GM23338 (cell line): ENCODE measurements around the gene NRP1.

Source experiments
- CREB1 ChIP-seq: fragments of 250-450 bp; sonication (Bioruptor Pico); IDR thresholded peaks from 2 replicates; pipeline ENCODE4 v1.5.0; 2020; ENCODE audit warnings: low read depth, mild to moderate bottlenecking, moderate library complexity
- EZH2 ChIP-seq: fragments of 200-600 bp; sonication (generic); IDR thresholded peaks from one replicate; pipeline ENCODE4 v1.8.0; 2017; ENCODE audit warnings: antibody characterized with exemption, mild to moderate bottlenecking, low read depth; ENCODE audit not compliant: unreplicated experiment
- EZH2phosphoT487 ChIP-seq: fragments of 200-600 bp; sonication (generic); IDR thresholded peaks from one replicate; pipeline ENCODE4 v1.8.1; 2018; ENCODE audit warnings: antibody characterized with exemption; ENCODE audit not compliant: unreplicated experiment
- JUNB ChIP-seq: IDR thresholded peaks from one replicate; pipeline ENCODE4 v1.6.1; 2016; ENCODE audit warnings: antibody characterized with exemption; ENCODE audit not compliant: unreplicated experiment
- NANOG ChIP-seq: IDR thresholded peaks from 2 replicates; pipeline ENCODE4 v1.6.1; 2016; ENCODE audit warnings: antibody characterized with exemption, borderline replicate concordance
- POLR2AphosphoS5 ChIP-seq: IDR thresholded peaks from 2 replicates; pipeline ENCODE4 v1.6.1; 2016; ENCODE audit warnings: antibody characterized with exemption, low read depth
- ZNF114 ChIP-seq: fragments of 250-450 bp; sonication (Bioruptor Pico); IDR thresholded peaks from 2 replicates; pipeline ENCODE4 v1.5.0; 2020; ENCODE audit warnings: mild to moderate bottlenecking, moderate library complexity
- TF ChIP-seq, protein P1 (sequence below), 2 experiments: fragments of 200-600 bp in 1 of 2; sonication (generic) in 1 of 2; conservative IDR thresholded peaks; 2 replicates each; pipeline versions ENCODE4 v1.5.1 to v1.6.1; 2016 to 2017; ENCODE audit warnings: antibody characterized with exemption in 2 of 2, low read depth in 2 of 2, mild to moderate bottlenecking in 2 of 2, moderate library complexity in 1 of 2
- TF ChIP-seq, protein P2 (sequence below): IDR thresholded peaks from 2 replicates; pipeline ENCODE4 v1.6.1; 2016; ENCODE audit warnings: antibody characterized with exemption
- TF ChIP-seq, protein P3 (sequence below): fragments of 250-450 bp; sonication (Bioruptor Pico); IDR thresholded peaks from 2 replicates; pipeline ENCODE4 v1.5.0; 2020; ENCODE audit warnings: mild to moderate bottlenecking, moderate library complexity
- TF ChIP-seq, protein P4 (sequence below): IDR thresholded peaks from one replicate; pipeline ENCODE4 v1.6.1; 2018; ENCODE audit warnings: antibody characterized with exemption; ENCODE audit not compliant: unreplicated experiment

DNA sequence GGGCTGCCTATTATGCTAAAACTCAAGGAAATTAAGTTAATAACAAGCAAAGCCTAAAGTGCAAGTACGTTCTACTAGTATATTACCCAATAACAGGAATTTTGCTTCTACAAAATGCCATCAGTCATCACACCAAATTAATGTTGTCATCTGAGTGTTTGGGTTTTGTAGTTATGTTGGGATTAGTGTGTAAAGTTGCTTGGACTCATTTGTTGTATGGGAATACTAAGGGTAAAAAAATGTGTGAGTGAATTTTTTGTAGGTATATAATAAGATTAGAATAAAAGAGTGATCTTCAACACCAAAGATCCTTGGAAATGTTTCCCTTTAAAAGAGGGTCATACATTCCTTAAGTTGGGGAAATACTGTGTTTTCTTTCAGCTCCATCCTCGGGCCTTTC, 38.6 kb downstream of the NRP1 start:
- TF ChIP-seq, protein P1, sequence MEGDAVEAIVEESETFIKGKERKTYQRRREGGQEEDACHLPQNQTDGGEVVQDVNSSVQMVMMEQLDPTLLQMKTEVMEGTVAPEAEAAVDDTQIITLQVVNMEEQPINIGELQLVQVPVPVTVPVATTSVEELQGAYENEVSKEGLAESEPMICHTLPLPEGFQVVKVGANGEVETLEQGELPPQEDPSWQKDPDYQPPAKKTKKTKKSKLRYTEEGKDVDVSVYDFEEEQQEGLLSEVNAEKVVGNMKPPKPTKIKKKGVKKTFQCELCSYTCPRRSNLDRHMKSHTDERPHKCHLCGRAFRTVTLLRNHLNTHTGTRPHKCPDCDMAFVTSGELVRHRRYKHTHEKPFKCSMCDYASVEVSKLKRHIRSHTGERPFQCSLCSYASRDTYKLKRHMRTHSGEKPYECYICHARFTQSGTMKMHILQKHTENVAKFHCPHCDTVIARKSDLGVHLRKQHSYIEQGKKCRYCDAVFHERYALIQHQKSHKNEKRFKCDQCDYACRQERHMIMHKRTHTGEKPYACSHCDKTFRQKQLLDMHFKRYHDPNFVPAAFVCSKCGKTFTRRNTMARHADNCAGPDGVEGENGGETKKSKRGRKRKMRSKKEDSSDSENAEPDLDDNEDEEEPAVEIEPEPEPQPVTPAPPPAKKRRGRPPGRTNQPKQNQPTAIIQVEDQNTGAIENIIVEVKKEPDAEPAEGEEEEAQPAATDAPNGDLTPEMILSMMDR (conservative IDR thresholded peaks at IDR 0.05; ENCODE audit: low read depth in 2 of 2) = no peak
- no peak for TF ChIP-seq EZH2
- no peak for TF ChIP-seq CREB1 (CRISPR knock-in tag)
- no peak for TF ChIP-seq POLR2AphosphoS5
- no peak for TF ChIP-seq EZH2phosphoT487
- TF ChIP-seq, protein P2, sequence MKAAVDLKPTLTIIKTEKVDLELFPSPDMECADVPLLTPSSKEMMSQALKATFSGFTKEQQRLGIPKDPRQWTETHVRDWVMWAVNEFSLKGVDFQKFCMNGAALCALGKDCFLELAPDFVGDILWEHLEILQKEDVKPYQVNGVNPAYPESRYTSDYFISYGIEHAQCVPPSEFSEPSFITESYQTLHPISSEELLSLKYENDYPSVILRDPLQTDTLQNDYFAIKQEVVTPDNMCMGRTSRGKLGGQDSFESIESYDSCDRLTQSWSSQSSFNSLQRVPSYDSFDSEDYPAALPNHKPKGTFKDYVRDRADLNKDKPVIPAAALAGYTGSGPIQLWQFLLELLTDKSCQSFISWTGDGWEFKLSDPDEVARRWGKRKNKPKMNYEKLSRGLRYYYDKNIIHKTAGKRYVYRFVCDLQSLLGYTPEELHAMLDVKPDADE = no peak
- no peak for TF ChIP-seq JUNB
- TF ChIP-seq, protein P3, sequence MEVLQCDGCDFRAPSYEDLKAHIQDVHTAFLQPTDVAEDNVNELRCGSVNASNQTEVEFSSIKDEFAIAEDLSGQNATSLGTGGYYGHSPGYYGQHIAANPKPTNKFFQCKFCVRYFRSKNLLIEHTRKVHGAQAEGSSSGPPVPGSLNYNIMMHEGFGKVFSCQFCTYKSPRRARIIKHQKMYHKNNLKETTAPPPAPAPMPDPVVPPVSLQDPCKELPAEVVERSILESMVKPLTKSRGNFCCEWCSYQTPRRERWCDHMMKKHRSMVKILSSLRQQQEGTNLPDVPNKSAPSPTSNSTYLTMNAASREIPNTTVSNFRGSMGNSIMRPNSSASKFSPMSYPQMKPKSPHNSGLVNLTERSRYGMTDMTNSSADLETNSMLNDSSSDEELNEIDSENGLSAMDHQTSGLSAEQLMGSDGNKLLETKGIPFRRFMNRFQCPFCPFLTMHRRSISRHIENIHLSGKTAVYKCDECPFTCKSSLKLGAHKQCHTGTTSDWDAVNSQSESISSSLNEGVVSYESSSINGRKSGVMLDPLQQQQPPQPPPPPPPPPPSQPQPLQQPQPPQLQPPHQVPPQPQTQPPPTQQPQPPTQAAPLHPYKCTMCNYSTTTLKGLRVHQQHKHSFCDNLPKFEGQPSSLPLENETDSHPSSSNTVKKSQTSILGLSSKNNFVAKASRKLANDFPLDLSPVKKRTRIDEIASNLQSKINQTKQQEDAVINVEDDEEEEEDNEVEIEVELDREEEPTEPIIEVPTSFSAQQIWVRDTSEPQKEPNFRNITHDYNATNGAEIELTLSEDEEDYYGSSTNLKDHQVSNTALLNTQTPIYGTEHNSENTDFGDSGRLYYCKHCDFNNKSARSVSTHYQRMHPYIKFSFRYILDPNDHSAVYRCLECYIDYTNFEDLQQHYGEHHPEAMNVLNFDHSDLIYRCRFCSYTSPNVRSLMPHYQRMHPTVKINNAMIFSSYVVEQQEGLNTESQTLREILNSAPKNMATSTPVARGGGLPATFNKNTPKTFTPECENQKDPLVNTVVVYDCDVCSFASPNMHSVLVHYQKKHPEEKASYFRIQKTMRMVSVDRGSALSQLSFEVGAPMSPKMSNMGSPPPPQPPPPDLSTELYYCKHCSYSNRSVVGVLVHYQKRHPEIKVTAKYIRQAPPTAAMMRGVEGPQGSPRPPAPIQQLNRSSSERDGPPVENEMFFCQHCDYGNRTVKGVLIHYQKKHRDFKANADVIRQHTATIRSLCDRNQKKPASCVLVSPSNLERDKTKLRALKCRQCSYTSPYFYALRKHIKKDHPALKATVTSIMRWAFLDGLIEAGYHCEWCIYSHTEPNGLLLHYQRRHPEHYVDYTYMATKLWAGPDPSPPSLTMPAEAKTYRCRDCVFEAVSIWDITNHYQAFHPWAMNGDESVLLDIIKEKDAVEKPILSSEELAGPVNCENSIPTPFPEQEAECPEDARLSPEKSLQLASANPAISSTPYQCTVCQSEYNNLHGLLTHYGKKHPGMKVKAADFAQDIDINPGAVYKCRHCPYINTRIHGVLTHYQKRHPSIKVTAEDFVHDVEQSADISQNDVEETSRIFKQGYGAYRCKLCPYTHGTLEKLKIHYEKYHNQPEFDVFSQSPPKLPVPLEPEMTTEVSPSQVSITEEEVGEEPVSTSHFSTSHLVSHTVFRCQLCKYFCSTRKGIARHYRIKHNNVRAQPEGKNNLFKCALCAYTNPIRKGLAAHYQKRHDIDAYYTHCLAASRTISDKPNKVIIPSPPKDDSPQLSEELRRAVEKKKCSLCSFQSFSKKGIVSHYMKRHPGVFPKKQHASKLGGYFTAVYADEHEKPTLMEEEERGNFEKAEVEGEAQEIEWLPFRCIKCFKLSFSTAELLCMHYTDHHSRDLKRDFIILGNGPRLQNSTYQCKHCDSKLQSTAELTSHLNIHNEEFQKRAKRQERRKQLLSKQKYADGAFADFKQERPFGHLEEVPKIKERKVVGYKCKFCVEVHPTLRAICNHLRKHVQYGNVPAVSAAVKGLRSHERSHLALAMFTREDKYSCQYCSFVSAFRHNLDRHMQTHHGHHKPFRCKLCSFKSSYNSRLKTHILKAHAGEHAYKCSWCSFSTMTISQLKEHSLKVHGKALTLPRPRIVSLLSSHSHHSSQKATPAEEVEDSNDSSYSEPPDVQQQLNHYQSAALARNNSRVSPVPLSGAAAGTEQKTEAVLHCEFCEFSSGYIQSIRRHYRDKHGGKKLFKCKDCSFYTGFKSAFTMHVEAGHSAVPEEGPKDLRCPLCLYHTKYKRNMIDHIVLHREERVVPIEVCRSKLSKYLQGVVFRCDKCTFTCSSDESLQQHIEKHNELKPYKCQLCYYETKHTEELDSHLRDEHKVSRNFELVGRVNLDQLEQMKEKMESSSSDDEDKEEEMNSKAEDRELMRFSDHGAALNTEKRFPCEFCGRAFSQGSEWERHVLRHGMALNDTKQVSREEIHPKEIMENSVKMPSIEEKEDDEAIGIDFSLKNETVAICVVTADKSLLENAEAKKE (CRISPR knock-in tag) = no peak
- TF ChIP-seq, protein P4, sequence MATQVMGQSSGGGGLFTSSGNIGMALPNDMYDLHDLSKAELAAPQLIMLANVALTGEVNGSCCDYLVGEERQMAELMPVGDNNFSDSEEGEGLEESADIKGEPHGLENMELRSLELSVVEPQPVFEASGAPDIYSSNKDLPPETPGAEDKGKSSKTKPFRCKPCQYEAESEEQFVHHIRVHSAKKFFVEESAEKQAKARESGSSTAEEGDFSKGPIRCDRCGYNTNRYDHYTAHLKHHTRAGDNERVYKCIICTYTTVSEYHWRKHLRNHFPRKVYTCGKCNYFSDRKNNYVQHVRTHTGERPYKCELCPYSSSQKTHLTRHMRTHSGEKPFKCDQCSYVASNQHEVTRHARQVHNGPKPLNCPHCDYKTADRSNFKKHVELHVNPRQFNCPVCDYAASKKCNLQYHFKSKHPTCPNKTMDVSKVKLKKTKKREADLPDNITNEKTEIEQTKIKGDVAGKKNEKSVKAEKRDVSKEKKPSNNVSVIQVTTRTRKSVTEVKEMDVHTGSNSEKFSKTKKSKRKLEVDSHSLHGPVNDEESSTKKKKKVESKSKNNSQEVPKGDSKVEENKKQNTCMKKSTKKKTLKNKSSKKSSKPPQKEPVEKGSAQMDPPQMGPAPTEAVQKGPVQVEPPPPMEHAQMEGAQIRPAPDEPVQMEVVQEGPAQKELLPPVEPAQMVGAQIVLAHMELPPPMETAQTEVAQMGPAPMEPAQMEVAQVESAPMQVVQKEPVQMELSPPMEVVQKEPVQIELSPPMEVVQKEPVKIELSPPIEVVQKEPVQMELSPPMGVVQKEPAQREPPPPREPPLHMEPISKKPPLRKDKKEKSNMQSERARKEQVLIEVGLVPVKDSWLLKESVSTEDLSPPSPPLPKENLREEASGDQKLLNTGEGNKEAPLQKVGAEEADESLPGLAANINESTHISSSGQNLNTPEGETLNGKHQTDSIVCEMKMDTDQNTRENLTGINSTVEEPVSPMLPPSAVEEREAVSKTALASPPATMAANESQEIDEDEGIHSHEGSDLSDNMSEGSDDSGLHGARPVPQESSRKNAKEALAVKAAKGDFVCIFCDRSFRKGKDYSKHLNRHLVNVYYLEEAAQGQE = no peak
- TF ChIP-seq NANOG = no peak
- TF ChIP-seq ZNF114 (CRISPR knock-in tag) = no peak
